ENCODE results near the gene PCDHGA5.
"Not testable (repeated sequence)": the region's sequence is repeated elsewhere in the genome, so short reads cannot be mapped to it uniquely, and the experiment has no call there.

PCDHGA5 gene

GRCh38 chr5:141387557-141388311 lies 23.8 kb downstream of the PCDHGA5 start, which contains the start of gene PCDHGB4:
PCDHGB4 (plus strand) TSS chr5:141387698; CDS start chr5:141387885, 187 bp downstream.
- not testable (repeated sequence) for DNase-seq (ENCODE audit: low spot score)

GRCh38 chr5:141388661-141389060 lies 24.7 kb downstream of the PCDHGA5 start:
- no peak for DNase-seq (ENCODE audit: low spot score)

GRCh38 chr5:141389153-141390042 lies 25.4 kb downstream of the PCDHGA5 start:
- DNase-seq (ENCODE audit: low spot score) = no peak

GRCh38 chr5:141392429-141393198 lies 28.7 kb downstream of the PCDHGA5 start, which contains the start of gene PCDHGA8:
PCDHGA8 (plus strand) TSS chr5:141392633; CDS start chr5:141392814, 181 bp downstream.
- no peak for DNase-seq (ENCODE audit: low spot score)

- DNase-seq (ENCODE audit: low spot score) = no peak
Observed at GRCh38 chr5:141393267-141393666, 29.3 kb downstream of the PCDHGA5 start.

- DNase-seq (ENCODE audit: low spot score) = not testable (repeated sequence)
Observed at GRCh38 chr5:141394401-141395187, 30.6 kb downstream of the PCDHGA5 start.

GRCh38 chr5:141397756-141398551 lies 34.0 kb downstream of the PCDHGA5 start, which contains the start of gene PCDHGB5:
PCDHGB5 (plus strand) TSS chr5:141397947; CDS start chr5:141398128, 181 bp downstream.
- DNase-seq (ENCODE audit: low spot score) = peak; percentile 23

GRCh38 chr5:141398608-141399007 lies 34.6 kb downstream of the PCDHGA5 start:
- DNase-seq (ENCODE audit: low spot score) = no peak

GRCh38 chr5:141399555-141400258 lies 35.7 kb downstream of the PCDHGA5 start:
- no peak for DNase-seq (ENCODE audit: low spot score)

- no peak for DNase-seq (ENCODE audit: low spot score)
Observed at GRCh38 chr5:141402553-141403243, 38.7 kb downstream of the PCDHGA5 start, which contains the start of gene PCDHGA9. PCDHGA9 (plus strand) TSS chr5:141402778; CDS start chr5:141402953, 175 bp downstream.

GRCh38 chr5:141403387-141403786 lies 39.4 kb downstream of the PCDHGA5 start:
- DNase-seq (ENCODE audit: low spot score) = no peak

GRCh38 chr5:141407790-141408505 lies 44.0 kb downstream of the PCDHGA5 start, which contains the start of gene PCDHGB6:
PCDHGB6 (plus strand) TSS chr5:141408021; CDS start chr5:141408203, 182 bp downstream.
- DNase-seq (ENCODE audit: low spot score) = not testable (repeated sequence)

- DNase-seq (ENCODE audit: low spot score) = no peak
Observed at GRCh38 chr5:141409598-141410306, 45.8 kb downstream of the PCDHGA5 start.

GRCh38 chr5:141411575-141411974 lies 47.6 kb downstream of the PCDHGA5 start:
- no peak for DNase-seq (ENCODE audit: low spot score)

GRCh38 chr5:141412854-141413539 lies 49.0 kb downstream of the PCDHGA5 start, which contains the start of gene PCDHGA10:
PCDHGA10 (plus strand) TSS chr5:141412987; CDS start chr5:141413176, 189 bp downstream.
- DNase-seq (ENCODE audit: low spot score) = no peak

- DNase-seq (ENCODE audit: low spot score) = no peak
Observed at GRCh38 chr5:141413540-141414069, 49.6 kb downstream of the PCDHGA5 start.
